A549 (cell line): Measurements from ENCODE around the gene DCX. TPM values are rescaled to one million over a fixed set of nuclear protein-coding genes. Genes with fewer than 3 reads are reported as not detected.
A peak's percentile ranks its signal among the peaks of the same experiment; 100 is the strongest.

Experiments used
- ATAC-seq, 2 experiments: fragments of 200-7000 bp in 1 of 2; fragments of >200 bp in 1 of 2; cut with Nextera tagmentation in 1 of 2; cut with Tn5 transposase in 1 of 2; 3 replicates each; pipeline versions ENCODE4 v1.8.0 to v1.9.1; 2018 to 2020; ENCODE audit warnings: mild to moderate bottlenecking in 1 of 2, moderate library complexity in 1 of 2
- CTCF ChIA-PET: fragments of 300-600 bp; sonication (Branson Sonifier 250); formaldehyde crosslinking; extraction: SDS; loops from one replicate; lab custom pipeline; 2021; ENCODE audit warnings: antibody characterized with exemption, inconsistent platforms; lab: Yijun Ruan, JAX
- POLR2A ChIA-PET: fragments of 350-600 bp; formaldehyde crosslinking; extraction: SDS; loops from one replicate; lab custom pipeline; 2021; ENCODE audit warnings: antibody characterized with exemption, inconsistent platforms; lab: Yijun Ruan, JAX
- DNase-seq, 2 experiments: peaks; one replicate each; pipeline versions ENCODE4 v3.0.0 to v3.0.0-alpha.2; 2011 to 2016; ENCODE audit warnings: low read depth in 1 of 2, low spot score in 1 of 2
- FAIRE-seq: peaks from 2 replicates; lab custom pipeline; 2011; peaks lifted over from hg19 to GRCh38; lab: Jason Lieb, UNC
- H3K27ac ChIP-seq, 2 experiments: fragments of >200 bp; sonication (Bioruptor Twin); formaldehyde crosslinking; 3 replicates each; pipeline ENCODE4 v1.5.1; 2016 to 2017
- H3K4me1 ChIP-seq: fragments of >200 bp; sonication (Bioruptor Twin); formaldehyde crosslinking; 3 replicates; pipeline ENCODE4 v1.6.1; 2016
- H3K4me2 ChIP-seq: fragments of >200 bp; sonication (Bioruptor Twin); formaldehyde crosslinking; 3 replicates; pipeline ENCODE4 v1.6.1; 2016
- H3K4me3 ChIP-seq: fragments of >200 bp; sonication (Bioruptor Twin); formaldehyde crosslinking; 3 replicates; pipeline ENCODE4 v1.5.1; 2016
- H3K9me3 ChIP-seq: fragments of >200 bp; sonication (Bioruptor Twin); formaldehyde crosslinking; 3 replicates; pipeline ENCODE4 v1.6.1; 2016
- ATOH8 ChIP-seq: fragments of 250-450 bp; sonication (Bioruptor Pico); IDR thresholded peaks from 2 replicates; pipeline ENCODE4 v1.5.0; 2020; ENCODE audit warnings: low read depth, mild to moderate bottlenecking, moderate library complexity
- BHLHE40 ChIP-seq: IDR thresholded peaks from 2 replicates; pipeline ENCODE4 v1.6.1; 2012; ENCODE audit warnings: low read depth, low read length, inconsistent platforms
- CBX2 ChIP-seq: fragments of 200-600 bp; sonication (generic); IDR thresholded peaks from 2 replicates; pipeline ENCODE4 v1.6.1; 2016; ENCODE audit warnings: low read depth, mild to moderate bottlenecking, borderline replicate concordance
- CBX8 ChIP-seq: fragments of 200-600 bp; sonication (generic); IDR thresholded peaks from 2 replicates; pipeline ENCODE4 v1.6.1; 2016
- CHD2 ChIP-seq: fragments of 150-350 bp; IDR thresholded peaks from 2 replicates; pipeline ENCODE4 v1.6.1; 2014; ENCODE audit warnings: low read length; ENCODE audit not compliant: partially characterized antibody
- CTCF ChIP-seq: fragments of >200 bp; sonication (Bioruptor Twin); formaldehyde crosslinking; IDR thresholded peaks from 3 replicates; pipeline ENCODE4 v1.5.1; 2016
- EHF ChIP-seq: fragments of 250-450 bp; sonication (Bioruptor Pico); IDR thresholded peaks from 2 replicates; pipeline ENCODE4 v1.5.0; 2020; ENCODE audit warnings: mild to moderate bottlenecking
- ELK1 ChIP-seq: fragments of 150-350 bp; IDR thresholded peaks from 2 replicates; pipeline ENCODE4 v1.6.1; 2014; ENCODE audit warnings: low read depth, mild to moderate bottlenecking, low read length
- EP300 ChIP-seq, 2 experiments: fragments of >200 bp; sonication (Bioruptor Twin); formaldehyde crosslinking; IDR thresholded peaks; 2 replicates in 1 of 2; 3 replicates in 1 of 2; pipeline ENCODE4 v1.6.1; 2016 to 2017
- ESRRA ChIP-seq: fragments of 150-350 bp; IDR thresholded peaks from 2 replicates; pipeline ENCODE4 v1.6.1; 2014; ENCODE audit warnings: mild to moderate bottlenecking, low read length, borderline replicate concordance
- HES2 ChIP-seq: fragments of >200 bp; sonication (Bioruptor Twin); formaldehyde crosslinking; IDR thresholded peaks from 2 replicates; pipeline ENCODE4 v1.6.1; 2016
- HOXA7 ChIP-seq: fragments of 250-450 bp; sonication (Bioruptor Pico); IDR thresholded peaks from 2 replicates; pipeline ENCODE4 v1.5.0; 2020; ENCODE audit warnings: mild to moderate bottlenecking, moderate library complexity
- HOXB13 ChIP-seq: fragments of 250-450 bp; sonication (Bioruptor Pico); IDR thresholded peaks from 2 replicates; pipeline ENCODE4 v1.5.0; 2020; ENCODE audit warnings: low read depth, mild to moderate bottlenecking, moderate library complexity
- HOXB5 ChIP-seq: fragments of 250-450 bp; sonication (Bioruptor Pico); IDR thresholded peaks from 2 replicates; pipeline ENCODE4 v1.5.0; 2020; ENCODE audit warnings: mild to moderate bottlenecking, moderate library complexity
- JUN ChIP-seq, 2 experiments: fragments of >200 bp; sonication (Bioruptor Twin); formaldehyde crosslinking; IDR thresholded peaks; 2 replicates in 1 of 2; 3 replicates in 1 of 2; pipeline ENCODE4 v1.6.1; 2016 to 2017
- KDM1A ChIP-seq: fragments of 200-600 bp; sonication (generic); IDR thresholded peaks from 2 replicates; pipeline ENCODE4 v1.6.1; 2016; ENCODE audit warnings: low read depth, mild to moderate bottlenecking
- KDM5A ChIP-seq: fragments of 200-600 bp; sonication (generic); IDR thresholded peaks from 2 replicates; pipeline ENCODE4 v1.6.1; 2016; ENCODE audit warnings: antibody characterized with exemption, mild to moderate bottlenecking
- MAFK ChIP-seq: fragments of 450-650 bp; IDR thresholded peaks from 2 replicates; pipeline ENCODE4 v1.6.1; 2014; ENCODE audit not compliant: partially characterized antibody
- MAX ChIP-seq: IDR thresholded peaks from 2 replicates; pipeline ENCODE4 v1.6.1; 2012
- MYC ChIP-seq: IDR thresholded peaks from 2 replicates; pipeline ENCODE4 v1.6.1; 2012; ENCODE audit warnings: mild to moderate bottlenecking, inconsistent platforms, low read length, improper control_type of control experiment, borderline replicate concordance
- NR3C1 ChIP-seq: fragments of >200 bp; sonication (Bioruptor Twin); formaldehyde crosslinking; IDR thresholded peaks from 3 replicates; pipeline ENCODE4 v1.6.1; 2017
- PBX3 ChIP-seq: IDR thresholded peaks from 2 replicates; pipeline ENCODE4 v1.6.1; 2012
- PHF8 ChIP-seq: fragments of 200-600 bp; sonication (generic); IDR thresholded peaks from 2 replicates; pipeline ENCODE4 v1.6.1; 2016; ENCODE audit warnings: low read depth, mild to moderate bottlenecking, antibody characterized with exemption, moderate library complexity, borderline replicate concordance
- POLR2A ChIP-seq: IDR thresholded peaks from 2 replicates; pipeline ENCODE4 v1.6.1; 2012; ENCODE audit warnings: mild to moderate bottlenecking, low read length
- POLR2AphosphoS2 ChIP-seq: conservative IDR thresholded peaks from 2 replicates; pipeline ENCODE4 v1.6.1; 2012; ENCODE audit warnings: low read length, improper control_type of control experiment, inconsistent platforms
- SMC3 ChIP-seq: fragments of >200 bp; sonication (Bioruptor Twin); formaldehyde crosslinking; IDR thresholded peaks from 3 replicates; pipeline ENCODE4 v1.6.1; 2018; ENCODE audit warnings: inconsistent platforms
- USF2 ChIP-seq: fragments of 450-650 bp; IDR thresholded peaks from 2 replicates; pipeline ENCODE4 v1.6.1; 2014; ENCODE audit warnings: antibody characterized with exemption
- ZC3H11A ChIP-seq: fragments of 450-650 bp; IDR thresholded peaks from 2 replicates; pipeline ENCODE4 v1.6.1; 2014; ENCODE audit warnings: antibody characterized with exemption, mild to moderate bottlenecking
- ZFP36 ChIP-seq: fragments of 450-650 bp; IDR thresholded peaks from 2 replicates; pipeline ENCODE4 v1.6.1; 2014; ENCODE audit warnings: borderline replicate concordance; ENCODE audit not compliant: partially characterized antibody
- WGBS: methylation state at CpG from one replicate; pipeline ENCODE4 v1.1.6; 2017; ENCODE audit errors: missing lambda C conversion rate; 5-methylcytosine and 5-hydroxymethylcytosine counted together
- polyA plus RNA-seq, 4 experiments: library from polyadenylated mRNA; depleted of rRNA in 3 of 4; stranded (reverse); fragments of >200 nt; fragmentation: RNase III in 1 of 4; extraction: RNeasy Plus Mini Kit Qiagen cat#74134 plus additional on column Dnase treatment in 1 of 4; gene quantifications; 2 replicates in 3 of 4; 3 replicates in 1 of 4; pipeline ENCODE4 v1.2.3, GENCODE V29; 2011 to 2017

Gene DCX
- polyA plus RNA-seq, 2 of the 4 experiments (the other 2 are of a cell fraction), result not detected

GRCh38 chrX:111361751-111362150, 50.2 kb downstream of the DCX start:
- POLR2A ChIA-PET, result no interaction called here
- 0% methylated on average over 1 of the region's 1 CpG for WGBS
- CTCF ChIA-PET, result no interaction called here
- TF ChIP-seq MAX (no peak), KDM5A (no peak), MYC (no peak), PBX3 (no peak), CBX8 (no peak), ZFP36 (no peak), CHD2 (no peak), JUN (IDR thresholded peaks at IDR 0.05) (no peak), POLR2A (no peak), BHLHE40 (no peak), CBX2 (no peak), KDM1A (no peak), HOXA7 (CRISPR knock-in tag) (no peak), CTCF (no peak), ZC3H11A (no peak), ESRRA (no peak), HOXB5 (CRISPR knock-in tag) (no peak)
- H3K4me3 ChIP-seq, result no peak overlapping the region
- ATAC-seq (no peak), FAIRE-seq (peak; percentile 36), DNase-seq (no peak)
- H3K4me1 ChIP-seq, result no peaks in the 10 kb centered on the region
- H3K4me2 ChIP-seq, result no peak overlapping the region
- H3K9me3 ChIP-seq, result no peaks in the 10 kb centered on the region
- no peak overlapping the region for H3K27ac ChIP-seq

- Histone ChIP-seq H3K4me2 (no peak overlapping the region), H3K27ac (no peak overlapping the region), H3K4me1 (no peaks in the 10 kb centered on the region), H3K9me3 (no peaks in the 10 kb centered on the region), H3K4me3 (no peak overlapping the region)
- ATAC-seq (no peak), FAIRE-seq (no peak)
- 3% methylated on average over 3 of the region's 3 CpGs for WGBS
- ChIA-PET CTCF (interaction anchor here (1.0 to 1.4 kb wide), 2 partner anchors 10 to 14 kb away, joined by 3 read pairs; no protein-coding TSS in a partner anchor), POLR2A (no interaction called here)
- TF ChIP-seq KDM5A (no peak), HOXB13 (CRISPR knock-in tag) (no peak), HES2 (no peak), SMC3 (no peak), PHF8 (no peak), EP300 (IDR thresholded peaks at IDR 0.05) (no peak), USF2 (no peak), CBX2 (no peak), ATOH8 (CRISPR knock-in tag) (no peak), ELK1 (no peak), KDM1A (no peak), POLR2A (no peak), POLR2AphosphoS2 (no peak), NR3C1 (no peak), MYC (no peak), EHF (CRISPR knock-in tag) (no peak), MAFK (no peak)
- TF ChIP-seq, all 56 proteins: peak for 0
- no peak for DNase-seq
These were observed 51.2 kb downstream of the DCX start for GRCh38 chrX:111360839-111361238.
